ENCODE measurements around the gene SOBP.

GRCh38 chr6:107540465-107540857 lies 50.5 kb downstream of the SOBP start:
- TF ChIP-seq BACH2 (CRISPR knock-in tag; IDR thresholded peaks at IDR 0.05; ENCODE audit: borderline replicate concordance) (no peak), ZFP30 (CRISPR knock-in tag; IDR thresholded peaks at IDR 0.05) (no peak), PATZ1 (CRISPR knock-in tag; IDR thresholded peaks at IDR 0.05; ENCODE audit: borderline replicate concordance) (no peak), POU6F1 (CRISPR knock-in tag; IDR thresholded peaks at IDR 0.05; ENCODE audit: borderline replicate concordance, low read depth) (no peak), OSR1 (CRISPR knock-in tag; IDR thresholded peaks at IDR 0.05) (no peak), ESRRG (CRISPR knock-in tag; IDR thresholded peaks at IDR 0.05) (no peak), ZNF8 (CRISPR knock-in tag; IDR thresholded peaks at IDR 0.05) (no peak), ZC3H10 (CRISPR knock-in tag; IDR thresholded peaks at IDR 0.05) (no peak), ISL1 (CRISPR knock-in tag; IDR thresholded peaks at IDR 0.05) (no peak), CREB5 (CRISPR knock-in tag; IDR thresholded peaks at IDR 0.05; ENCODE audit: low read depth) (no peak), PPARA (CRISPR knock-in tag; IDR thresholded peaks at IDR 0.05; ENCODE audit: borderline replicate concordance) (no peak), TOX (CRISPR knock-in tag; IDR thresholded peaks at IDR 0.05; ENCODE audit: borderline replicate concordance) (no peak), ZFP3 (CRISPR knock-in tag; IDR thresholded peaks at IDR 0.05) (no peak)

Measured in SK-N-SH treated with all-trans-retinoic acid at 6 μM for 48 hours (cell line).